ENCODE data around the gene NMRK1.

- TF ChIP-seq CTCF (conservative IDR thresholded peaks at IDR 0.05; ENCODE audit: low read depth, low read length), result no peak
- no peak for TF ChIP-seq EZH2 (IDR thresholded peaks at IDR 0.05; ENCODE audit: low read length, unreplicated experiment)
- TF ChIP-seq EZH2phosphoT487 (IDR thresholded peaks at IDR 0.05; ENCODE audit: borderline replicate concordance, low read length), result no peak
These were observed 15.1 kb downstream of the NMRK1 start for GRCh38 chr9:75072895-75073294.
